Osteocyte (in vitro differentiated cells): ENCODE results near the gene ANKFN1. TPM values are rescaled to one million over a fixed set of nuclear protein-coding genes. Genes with fewer than 3 reads are reported as not detected.

ENCODE experiments used
- DNase-seq: peaks from one replicate; pipeline ENCODE4 v3.0.0; 2021; ENCODE audit warnings: mixed read lengths; ENCODE audit not compliant: unreplicated experiment; ENCODE audit errors: extremely low spot score
- H3K27ac Mint-ChIP-seq: one replicate; pipeline ENCODE4 v1.8.0; 2021; ENCODE audit warnings: mild to moderate bottlenecking, mixed read lengths; ENCODE audit not compliant: unreplicated experiment
- H3K27me3 Mint-ChIP-seq: one replicate; pipeline ENCODE4 v1.8.0; 2021; ENCODE audit warnings: mixed read lengths; ENCODE audit not compliant: unreplicated experiment
- H3K36me3 Mint-ChIP-seq: one replicate; pipeline ENCODE4 v1.8.0; 2021; ENCODE audit warnings: mixed read lengths; ENCODE audit not compliant: unreplicated experiment
- H3K4me1 Mint-ChIP-seq: one replicate; pipeline ENCODE4 v1.8.0; 2021; ENCODE audit warnings: mixed read lengths; ENCODE audit not compliant: unreplicated experiment
- H3K4me3 Mint-ChIP-seq: one replicate; pipeline ENCODE4 v1.8.0; 2021; ENCODE audit warnings: mild to moderate bottlenecking, moderate library complexity, mixed read lengths; ENCODE audit not compliant: unreplicated experiment
- H3K9me3 Mint-ChIP-seq: one replicate; pipeline ENCODE4 v1.8.0; 2021; ENCODE audit warnings: mixed read lengths; ENCODE audit not compliant: unreplicated experiment
- CTCF ChIP-seq: fragments of 200-600 bp; sonication (generic); IDR thresholded peaks from 2 replicates; pipeline ENCODE4 v1.5.0; 2021; ENCODE audit warnings: antibody characterized with exemption, mild to moderate bottlenecking, moderate library complexity
- total RNA-seq: library from RNA; stranded (reverse); gene quantifications from 2 replicates; pipeline ENCODE4 v1.2.1, GENCODE V29; 2021

Gene ANKFN1
- total RNA-seq, 1 donor from 2014 or later = not detected

- H3K27me3 Mint-ChIP-seq = no peaks in the 10 kb centered on the region
- no peak overlapping the region for H3K4me3 Mint-ChIP-seq
- no peaks in the 10 kb centered on the region for H3K4me1 Mint-ChIP-seq
- TF ChIP-seq CTCF = no peak
- no peak overlapping the region for H3K27ac Mint-ChIP-seq
- DNase-seq = no peak
- H3K36me3 Mint-ChIP-seq = no peaks in the 10 kb centered on the region
- peaks cover 13% of the 10 kb centered on the region for H3K9me3 Mint-ChIP-seq
These were observed 53.1 kb downstream of the ANKFN1 start for GRCh38 chr17:56206351-56206750.

GRCh38 chr17:56213031-56213430, 59.8 kb downstream of the ANKFN1 start:
- no peak for TF ChIP-seq CTCF
- H3K27ac Mint-ChIP-seq = no peak overlapping the region
- peaks cover 20% of the 10 kb centered on the region for H3K9me3 Mint-ChIP-seq
- DNase-seq = no peak
- no peaks in the 10 kb centered on the region for H3K4me1 Mint-ChIP-seq
- H3K27me3 Mint-ChIP-seq = peaks cover 2% of the 10 kb centered on the region
- no peak overlapping the region for H3K4me3 Mint-ChIP-seq
- H3K36me3 Mint-ChIP-seq = no peaks in the 10 kb centered on the region

- DNase-seq = no peak
- peaks cover 4% of the 10 kb centered on the region for H3K9me3 Mint-ChIP-seq
- no peak for TF ChIP-seq CTCF
- H3K4me3 Mint-ChIP-seq = no peak overlapping the region
- H3K27ac Mint-ChIP-seq = no peak overlapping the region
- H3K4me1 Mint-ChIP-seq = no peaks in the 10 kb centered on the region
- peaks cover 2% of the 10 kb centered on the region for H3K27me3 Mint-ChIP-seq
- no peaks in the 10 kb centered on the region for H3K36me3 Mint-ChIP-seq
These were observed 64.6 kb downstream of the ANKFN1 start for GRCh38 chr17:56217921-56218320.

- Mint-ChIP-seq H3K4me3 (no peak overlapping the region), H3K27me3 (peaks cover 2% of the 10 kb centered on the region), H3K4me1 (no peaks in the 10 kb centered on the region), H3K36me3 (no peaks in the 10 kb centered on the region), H3K27ac (no peak overlapping the region), H3K9me3 (peaks cover 4% of the 10 kb centered on the region)
- no peak for DNase-seq
- TF ChIP-seq CTCF = no peak
These were observed 69.0 kb downstream of the ANKFN1 start for GRCh38 chr17:56222255-56222654.

- TF ChIP-seq CTCF = no peak
- H3K36me3 Mint-ChIP-seq = no peaks in the 10 kb centered on the region
- no peak for DNase-seq
- peaks cover 9% of the 10 kb centered on the region for H3K9me3 Mint-ChIP-seq
- no peak overlapping the region for H3K4me3 Mint-ChIP-seq
- H3K4me1 Mint-ChIP-seq = no peaks in the 10 kb centered on the region
- H3K27ac Mint-ChIP-seq = no peak overlapping the region
- H3K27me3 Mint-ChIP-seq = no peaks in the 10 kb centered on the region
These were observed 77.4 kb downstream of the ANKFN1 start for GRCh38 chr17:56230660-56231059.
